ENCODE results near the gene SPATA6. TPM values are rescaled to one million over a fixed set of nuclear protein-coding genes. Genes with fewer than 3 reads are reported as not detected.

The SPATA6 gene
- total and polyA plus RNA-seq, 2 of the 8 experiments (the other 6 are each of a cell fraction or from before 2014, with no cell fraction given), result 2.4 to 17.2 TPM

GRCh38 chr1:48418742-48419141 lies 53.3 kb downstream of the SPATA6 start:
- no peaks in the 10 kb centered on the region for H3K9me3 ChIP-seq (ENCODE audit: insufficient read depth in 2 of 2, low read depth in 1 of 2, low read length in 1 of 2)
- H2BK5ac ChIP-seq (ENCODE audit: low read depth, low read length), result no peak overlapping the region
- no peak overlapping the region for H2BK120ac ChIP-seq (replicated peaks; ENCODE audit: low read depth, low read length)
- H3K36me3 ChIP-seq (ENCODE audit: control insufficient read depth in 2 of 4, insufficient read depth in 4 of 4, low read length in 3 of 4), result no peaks in the 10 kb centered on the region
- no peak overlapping the region for H3K9ac ChIP-seq (replicated peaks in 1 of 4; ENCODE audit: extremely low read depth in 1 of 4, low read depth in 3 of 4, low read length in 3 of 4)
- H4K5ac ChIP-seq (ENCODE audit: insufficient read length, low read depth, low read length), result no peak overlapping the region
- peaks cover 2% of the 10 kb centered on the region; the same call in 1 of the 2 replicates for H3K23me2 ChIP-seq (ENCODE audit: low read depth, low read length)
- H2BK20ac ChIP-seq (ENCODE audit: low read length), result no peak overlapping the region
- H3K14ac ChIP-seq (ENCODE audit: insufficient read length), result no peak overlapping the region
- 100% methylated on average over 1 of the region's 1 CpG; no CpG with 5 or more reads in 1 of the 2 experiments for WGBS, 2 experiments (ENCODE audit: extremely low coverage in 1 of 2, insufficient coverage in 1 of 2, insufficient read length in 1 of 2, insufficient replicate concordance in 2 of 2, low coverage in 1 of 2, low lambda C conversion rate in 2 of 2, missing lambda C conversion rate in 1 of 2)
- H4K91ac ChIP-seq (replicated peaks; ENCODE audit: insufficient read length, low read length), result no peak overlapping the region
- no peak overlapping the region for H3K23ac ChIP-seq (ENCODE audit: insufficient read length)
- ChIA-PET POLR2A (ENCODE audit: partially characterized antibody) (interaction anchor here (0.6 kb wide), 1 partner anchor 383 kb away, joined by 3 read pairs; no protein-coding TSS in a partner anchor), CTCF (ENCODE audit: partially characterized antibody) (interaction anchor here (0.6 to 1.2 kb wide), 3 partner anchors 75 to 313 kb away, joined by 3 to 5 read pairs (median 3); no protein-coding TSS in a partner anchor)
- H2AFZ ChIP-seq (ENCODE audit: low read length), result no peak overlapping the region
- no peaks in the 10 kb centered on the region for H3K79me2 ChIP-seq (ENCODE audit: control insufficient read depth in 1 of 2, insufficient read depth in 2 of 2, low read length in 2 of 2)
- H2BK15ac ChIP-seq (ENCODE audit: low read length), result no peak overlapping the region
- peaks cover 0 to 1% of the 10 kb centered on the region in 2 experiments for H4K20me1 ChIP-seq (replicated peaks in 1 of 2; ENCODE audit: control insufficient read depth in 1 of 2, insufficient read depth in 2 of 2, low read length in 2 of 2)
- no peaks in the 10 kb centered on the region for H3K4me1 ChIP-seq (replicated peaks in 1 of 4; ENCODE audit: control insufficient read depth in 3 of 4, insufficient read depth in 4 of 4, low read length in 3 of 4)
- H3K4me3 ChIP-seq (ENCODE audit: extremely low read depth in 1 of 4, insufficient read depth in 2 of 4, low read depth in 3 of 4, low read length in 4 of 4), result no peak overlapping the region
- H3K27ac ChIP-seq (ENCODE audit: low read depth, low read length), result no peak overlapping the region
- no peak overlapping the region for H2BK12ac ChIP-seq (ENCODE audit: low read depth, low read length)
- TF ChIP-seq SIRT6 (IDR thresholded peaks at IDR 0.05; ENCODE audit: low read length) (no peak), RXRA (IDR thresholded peaks at IDR 0.05; ENCODE audit: insufficient read depth, low read depth, low read length) (no peak), TAF1 (IDR thresholded peaks at IDR 0.05; ENCODE audit: low read depth, low read length) (no peak), NRF1 (IDR thresholded peaks at IDR 0.05; ENCODE audit: low read depth, low read length) (no peak)
- no peak overlapping the region for H3K56ac ChIP-seq (replicated peaks; ENCODE audit: insufficient read length, low read depth, low read length)
- DNase-seq (ENCODE audit: low read depth in 1 of 2, low spot score in 2 of 2) (no peak), FAIRE-seq (no peak)
- H3K4ac ChIP-seq (replicated peaks; ENCODE audit: insufficient read length, low read depth, low read length), result no peak overlapping the region
- no peaks in the 10 kb centered on the region for H3K79me1 ChIP-seq (ENCODE audit: low read depth, low read length)
- H3K4me2 ChIP-seq (ENCODE audit: insufficient read depth in 1 of 2, low read depth in 2 of 2, low read length in 2 of 2), result no peak overlapping the region
- H3K18ac ChIP-seq (ENCODE audit: extremely low read depth, low read length), result no peak overlapping the region
- no peaks in the 10 kb centered on the region for H3K27me3 ChIP-seq (replicated peaks in 1 of 4; ENCODE audit: control insufficient read depth in 3 of 4, extremely low read depth in 1 of 4, insufficient read depth in 3 of 4, low read length in 3 of 4)
- H2AK5ac ChIP-seq (ENCODE audit: low read depth, low read length), result no peak overlapping the region
- H4K8ac ChIP-seq (ENCODE audit: extremely low read depth, insufficient read depth, low read length), result no peak overlapping the region

All from H1 (cell line).